22Rv1 (cell line): ENCODE data around the gene PEX11G.

ENCODE experiments used
- CTCF ChIP-seq: fragments of 450-650 bp; IDR thresholded peaks from 2 replicates; pipeline ENCODE4 v1.5.1; 2017; ENCODE audit warnings: mild to moderate bottlenecking
- ZFX ChIP-seq: fragments of 450-650 bp; IDR thresholded peaks from 2 replicates; pipeline ENCODE4 v1.6.1; 2017; ENCODE audit warnings: antibody characterized with exemption, borderline replicate concordance

GRCh38 chr19:7428651-7429113, 60.2 kb downstream of the PEX11G start:
- TF ChIP-seq CTCF (no peak), ZFX (no peak)
